ENCODE data around the gene DNMT3L. TPM values are rescaled to one million over a fixed set of nuclear protein-coding genes. Genes with fewer than 3 reads are reported as not detected.

Gene DNMT3L
- total RNA-seq, 1 donor from 2014 or later, result not detected

DNA sequence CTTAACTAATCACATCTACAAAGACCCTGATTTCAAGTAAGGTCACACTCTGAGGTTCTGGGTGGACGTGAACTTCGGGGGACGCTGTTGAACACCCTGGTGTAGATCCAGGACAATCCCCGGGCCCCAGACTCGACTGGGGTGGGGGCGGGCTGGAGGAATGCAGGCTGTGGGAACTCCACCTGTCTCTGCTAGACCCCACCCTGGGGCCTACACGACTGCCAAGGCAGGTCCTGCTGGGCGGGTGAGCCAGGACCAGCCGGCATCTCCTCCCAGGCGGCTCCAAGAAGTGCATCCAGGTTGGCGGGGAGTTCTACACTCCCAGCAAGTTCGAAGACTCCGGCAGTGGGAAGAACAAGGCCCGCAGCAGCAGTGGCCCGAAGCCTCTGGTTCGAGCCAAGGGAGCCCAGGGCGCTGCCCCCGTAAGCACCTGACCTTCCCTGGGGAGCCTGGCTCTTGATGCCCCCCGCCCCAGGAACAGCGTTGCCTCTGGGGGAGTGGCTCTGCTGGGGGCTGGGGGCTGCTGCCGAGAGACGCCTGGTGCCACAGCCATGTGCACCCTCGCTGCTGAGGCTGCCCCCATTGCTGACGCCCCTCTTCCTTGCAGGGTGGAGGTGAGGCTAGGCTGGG, 27.8 kb upstream of the DNMT3L start:
- ATAC-seq, result no peak
- TF ChIP-seq, protein P1, sequence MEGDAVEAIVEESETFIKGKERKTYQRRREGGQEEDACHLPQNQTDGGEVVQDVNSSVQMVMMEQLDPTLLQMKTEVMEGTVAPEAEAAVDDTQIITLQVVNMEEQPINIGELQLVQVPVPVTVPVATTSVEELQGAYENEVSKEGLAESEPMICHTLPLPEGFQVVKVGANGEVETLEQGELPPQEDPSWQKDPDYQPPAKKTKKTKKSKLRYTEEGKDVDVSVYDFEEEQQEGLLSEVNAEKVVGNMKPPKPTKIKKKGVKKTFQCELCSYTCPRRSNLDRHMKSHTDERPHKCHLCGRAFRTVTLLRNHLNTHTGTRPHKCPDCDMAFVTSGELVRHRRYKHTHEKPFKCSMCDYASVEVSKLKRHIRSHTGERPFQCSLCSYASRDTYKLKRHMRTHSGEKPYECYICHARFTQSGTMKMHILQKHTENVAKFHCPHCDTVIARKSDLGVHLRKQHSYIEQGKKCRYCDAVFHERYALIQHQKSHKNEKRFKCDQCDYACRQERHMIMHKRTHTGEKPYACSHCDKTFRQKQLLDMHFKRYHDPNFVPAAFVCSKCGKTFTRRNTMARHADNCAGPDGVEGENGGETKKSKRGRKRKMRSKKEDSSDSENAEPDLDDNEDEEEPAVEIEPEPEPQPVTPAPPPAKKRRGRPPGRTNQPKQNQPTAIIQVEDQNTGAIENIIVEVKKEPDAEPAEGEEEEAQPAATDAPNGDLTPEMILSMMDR (IDR thresholded peaks at IDR 0.05), result no peak
- no peaks in the 10 kb centered on the region for H3K36me3 ChIP-seq
- no peak for DNase-seq
- intact Hi-C loops (cut with DNase I), result no loop called here
- H3K27me3 ChIP-seq, result peaks cover 19% of the 10 kb centered on the region
- no peaks in the 10 kb centered on the region for H3K4me1 ChIP-seq
- H3K9me3 ChIP-seq, result no peaks in the 10 kb centered on the region
- no peak overlapping the region for H3K4me3 ChIP-seq
- H3K27ac ChIP-seq, result no peak overlapping the region

DNA sequence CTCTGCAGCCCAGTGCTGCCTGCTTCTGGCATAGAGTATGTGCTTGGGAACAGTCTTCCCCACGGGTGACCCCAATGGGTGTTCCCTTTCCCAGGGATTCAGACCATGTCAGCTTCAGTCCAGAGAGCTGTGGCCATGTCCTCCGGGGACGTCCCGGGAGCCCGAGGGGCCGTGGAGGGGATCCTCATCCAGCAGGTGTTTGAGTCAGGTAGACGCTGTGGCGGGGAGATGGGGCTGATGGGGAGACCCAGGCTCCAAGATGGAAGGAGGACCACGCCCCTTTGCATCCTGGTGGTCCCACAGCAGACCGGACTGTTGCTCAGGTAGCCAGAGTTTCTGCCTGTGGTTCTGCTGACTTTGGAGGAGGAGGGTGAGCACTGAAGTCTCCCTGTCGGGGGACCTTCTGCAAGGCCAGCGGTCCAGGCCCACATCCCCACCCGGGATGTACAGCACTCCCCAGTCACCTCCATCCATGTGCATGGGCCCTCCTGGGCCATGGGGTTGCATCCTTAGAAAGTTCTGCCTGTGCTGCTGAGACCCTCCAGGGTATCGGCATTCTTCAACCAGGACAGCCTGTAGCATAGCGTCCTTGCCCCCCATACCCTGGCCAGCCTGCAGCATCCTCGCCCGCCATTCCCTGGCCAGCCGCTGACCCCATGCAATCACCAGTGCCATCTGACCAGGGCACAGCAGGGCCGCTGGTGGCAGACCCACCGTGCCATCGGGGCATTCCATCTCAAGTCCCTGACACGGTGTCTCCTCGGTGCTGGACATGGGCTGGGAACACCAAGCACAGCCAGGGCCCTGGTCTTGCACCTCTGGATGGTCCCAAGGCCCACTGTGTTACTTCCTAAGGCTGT, 26.8 kb upstream of the DNMT3L start:
- Histone ChIP-seq H3K4me1 (no peaks in the 10 kb centered on the region), H3K27ac (no peak overlapping the region), H3K27me3 (peaks cover 19% of the 10 kb centered on the region), H3K36me3 (no peaks in the 10 kb centered on the region), H3K9me3 (no peaks in the 10 kb centered on the region), H3K4me3 (no peak overlapping the region)
- no peak for DNase-seq
- intact Hi-C loops (cut with DNase I), result no loop called here
- TF ChIP-seq, protein P1 (IDR thresholded peaks at IDR 0.05), result no peak
- no peak for ATAC-seq

DNA sequence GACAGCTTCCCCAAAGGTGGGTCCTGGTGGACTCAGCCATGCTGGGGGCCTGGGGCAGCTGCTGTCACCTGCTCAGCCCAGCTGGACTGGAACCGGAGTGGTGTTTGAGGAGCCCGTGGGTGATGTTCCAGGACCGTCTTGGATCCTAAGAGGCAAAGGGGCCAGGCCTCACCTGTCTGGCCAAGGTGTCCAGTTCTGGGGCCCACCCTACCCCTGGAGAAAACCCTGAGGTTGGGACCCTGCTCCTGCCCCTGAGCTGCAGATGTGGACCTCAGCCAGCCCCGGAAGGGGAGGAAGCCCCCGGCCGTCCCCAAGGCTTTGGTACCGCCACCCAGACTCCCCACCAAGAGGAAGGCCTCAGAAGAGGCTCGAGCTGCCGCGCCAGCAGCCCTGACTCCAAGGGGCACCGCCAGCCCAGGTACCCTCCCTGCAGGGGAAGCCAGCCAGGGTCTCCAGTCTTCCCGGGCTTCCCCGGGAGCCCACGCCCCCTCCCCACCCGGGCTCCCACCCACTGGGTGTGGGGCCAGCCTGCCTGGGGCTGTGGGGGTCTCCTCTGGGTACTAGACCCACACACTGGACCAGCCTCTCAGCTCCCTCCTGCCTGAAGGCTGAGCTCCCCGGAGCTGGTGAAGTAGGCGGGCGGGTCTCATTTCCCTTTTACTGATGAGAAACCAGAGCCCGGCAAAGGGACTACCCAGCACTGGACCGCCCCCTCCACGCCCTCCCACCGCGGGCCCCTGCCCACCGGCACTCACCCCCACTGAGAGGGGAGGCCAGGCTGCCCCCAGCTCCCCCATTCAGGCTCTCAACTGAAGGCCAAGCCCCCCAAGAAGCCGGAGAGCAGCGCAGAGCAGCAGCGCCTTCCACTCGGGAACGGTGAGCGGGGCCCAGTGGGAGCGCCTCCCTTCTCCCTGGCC, 25.3 kb upstream of the DNMT3L start:
- Histone ChIP-seq H3K36me3 (no peaks in the 10 kb centered on the region), H3K4me1 (no peaks in the 10 kb centered on the region), H3K9me3 (no peaks in the 10 kb centered on the region), H3K27me3 (peaks cover 19% of the 10 kb centered on the region), H3K27ac (no peak overlapping the region), H3K4me3 (no peak overlapping the region)
- DNase-seq, result no peak
- no peak for ATAC-seq
- intact Hi-C loops (cut with DNase I), result no loop called here
- TF ChIP-seq, protein P1 (IDR thresholded peaks at IDR 0.05), result no peak

DNA sequence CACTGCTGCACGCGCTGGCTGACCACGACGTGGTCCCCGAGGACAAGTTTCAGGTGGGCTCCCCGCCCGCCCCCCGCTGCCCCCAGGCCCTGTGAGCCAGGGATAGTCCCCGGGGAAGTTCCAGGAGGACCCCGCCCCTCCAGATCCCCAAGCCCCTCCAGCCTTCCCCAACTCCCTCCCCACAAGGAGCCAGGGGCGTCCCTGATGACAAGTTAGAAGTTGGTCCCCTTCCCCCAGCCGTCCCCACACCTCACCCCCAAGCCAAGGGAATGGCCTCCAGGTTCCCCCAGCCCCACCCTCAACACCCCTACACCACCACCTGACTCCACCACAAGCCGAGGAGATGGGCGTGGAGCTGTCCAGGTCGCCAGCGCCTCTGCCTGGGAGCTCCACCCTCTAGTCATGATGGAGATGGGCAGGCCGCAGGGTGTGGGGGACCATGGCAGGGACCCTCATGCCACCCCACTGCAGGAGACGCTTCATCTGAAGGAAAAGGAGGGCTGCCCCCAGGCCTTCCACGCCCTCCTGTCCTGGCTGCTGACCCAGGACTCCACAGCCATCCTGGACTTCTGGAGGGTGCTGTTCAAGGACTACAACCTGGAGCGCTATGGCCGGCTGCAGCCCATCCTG, 24.5 kb upstream of the DNMT3L start:
- DNase-seq (no peak), ATAC-seq (no peak)
- Histone ChIP-seq H3K27me3 (peaks cover 19% of the 10 kb centered on the region), H3K36me3 (no peaks in the 10 kb centered on the region), H3K4me1 (no peaks in the 10 kb centered on the region), H3K4me3 (no peak overlapping the region), H3K9me3 (no peaks in the 10 kb centered on the region), H3K27ac (no peak overlapping the region)
- intact Hi-C loops (cut with DNase I), result no loop called here
- TF ChIP-seq, protein P1 (IDR thresholded peaks at IDR 0.05), result no peak

Data from upper lobe of right lung (tissue), 1 donor.